Kidney (tissue), 14 donors: ENCODE data around the gene LRRC17. TPM values are rescaled to one million over a fixed set of nuclear protein-coding genes. Genes with fewer than 3 reads are reported as not detected.

Experiments used
- DNase-seq, 5 donors: peaks; one replicate each; pipeline ENCODE4 v3.0.0-alpha.2; 2013 to 2020
- FAIRE-seq: peaks from 2 replicates; lab custom pipeline; 2012; peaks lifted over from hg19 to GRCh38; lab: Jason Lieb, UNC
- H3K27ac ChIP-seq, 2 donors: one replicate each; pipeline ENCODE4 v1.7.0; 2013; ENCODE audit warnings: low read depth in 2 of 2, low read length in 2 of 2, inconsistent platforms in 1 of 2
- H3K27me3 ChIP-seq: one replicate; pipeline ENCODE4 v1.7.1; 2013; ENCODE audit warnings: low read length, inconsistent platforms; ENCODE audit not compliant: control insufficient read depth, insufficient read depth
- H3K36me3 ChIP-seq, 3 donors: one replicate each; pipeline versions ENCODE4 v1.7.0 to v1.7.1; 2013; ENCODE audit warnings: low read length in 3 of 3, control low read depth in 1 of 3, inconsistent platforms in 1 of 3; ENCODE audit not compliant: insufficient read depth in 3 of 3, control insufficient read depth in 2 of 3
- H3K4me1 ChIP-seq, 3 donors: one replicate each; pipeline versions ENCODE4 v1.7.0 to v1.7.1; 2013; ENCODE audit warnings: low read length in 3 of 3, inconsistent platforms in 1 of 3, low read depth in 1 of 3; ENCODE audit not compliant: control insufficient read depth in 2 of 3, insufficient read depth in 2 of 3
- H3K4me3 ChIP-seq, 3 donors: one replicate each; pipeline versions ENCODE4 v1.7.0 to v1.8.1; 2013; ENCODE audit warnings: low read length in 3 of 3, control low read depth in 1 of 3, inconsistent platforms in 1 of 3
- H3K9ac ChIP-seq, 3 donors: one replicate each; pipeline versions ENCODE4 v1.7.0 to v1.7.1; 2013; ENCODE audit warnings: low read length in 3 of 3, control low read depth in 1 of 3, inconsistent platforms in 1 of 3
- H3K9me3 ChIP-seq, 3 donors: one replicate each; pipeline versions ENCODE4 v1.7.0 to v1.7.1; 2013; ENCODE audit warnings: low read length in 3 of 3, control low read depth in 1 of 3, inconsistent platforms in 1 of 3; ENCODE audit not compliant: control insufficient read depth in 2 of 3, insufficient read depth in 1 of 3
- CTCF ChIP-seq: IDR thresholded peaks from 3 replicates; pipeline ENCODE4 v1.5.1; 2012; ENCODE audit warnings: mild to moderate bottlenecking, moderate library complexity, borderline replicate concordance; ENCODE audit not compliant: insufficient read depth; ENCODE audit errors: extremely low read depth
- intact Hi-C: fragments of 100-400 bp; cut with DNase I; formaldehyde crosslinking; loops from one replicate; pipeline ENCODE4 v1.11.1; 2022
- polyA plus RNA-seq: library from polyadenylated mRNA; stranded (reverse); fragments of 350-450 nt; fragmentation: Illumina TruSeq; extraction: RNeasy Lipid Tissue Mini Kit (QIAGEN cat#74804); gene quantifications from one replicate; pipeline ENCODE4 v1.2.3, GENCODE V29; 2014; ENCODE audit warnings: low read depth, low replicate concordance; ENCODE audit not compliant: insufficient read depth
- total RNA-seq: library from RNA; stranded (reverse); fragmentation: NEBNext Ultra II Directional; extraction: Animal tissue kit (Norgen Biotek cat#: 25700); gene quantifications from one replicate; pipeline ENCODE4 v1.2.1, GENCODE V29; 2021
- donor health status: control.
- donor health status: control.
- donor health status: control.
- donor health status: control.
- donor health status: control.
- donor health status: DM: yes; HTN: yes; CAD: no.
- donor health status: Normal renal cell carcinoma (clear cell type).

The LRRC17 gene
- total and polyA plus RNA-seq, 2 donors from 2014 or later = 2.1 to 4.0 TPM

GRCh38 chr7:102890292-102890970 is 22.4 kb upstream of the LRRC17 start:
- Histone ChIP-seq H3K9ac (no peak overlapping the region), H3K4me3 (no peak overlapping the region), H3K9me3 (no peaks in the 10 kb centered on the region), H3K27me3 (no peaks in the 10 kb centered on the region), H3K4me1 (peaks cover 0 to 3% (median 0%) of the 10 kb centered on the region in 3 donors), H3K36me3 (no peaks in the 10 kb centered on the region), H3K27ac (no peak overlapping the region)
- intact Hi-C loops = no loop called here
- DNase-seq (peak in 1 of 5 donors; percentile 66), FAIRE-seq (no peak)
- no peak for TF ChIP-seq CTCF

GRCh38 chr7:102890971-102891692 is 21.7 kb upstream of the LRRC17 start:
- Histone ChIP-seq H3K4me3 (no peak overlapping the region), H3K4me1 (peaks cover 0 to 3% (median 0%) of the 10 kb centered on the region in 3 donors), H3K9ac (no peak overlapping the region), H3K27ac (no peak overlapping the region), H3K27me3 (no peaks in the 10 kb centered on the region), H3K36me3 (no peaks in the 10 kb centered on the region), H3K9me3 (no peaks in the 10 kb centered on the region)
- intact Hi-C loops = no loop called here
- no peak for TF ChIP-seq CTCF
- no peak for DNase-seq
- FAIRE-seq = no peak

GRCh38 chr7:102891693-102892261 is 21.0 kb upstream of the LRRC17 start:
- no peaks in the 10 kb centered on the region for H3K36me3 ChIP-seq
- no peaks in the 10 kb centered on the region for H3K9me3 ChIP-seq
- FAIRE-seq = no peak
- TF ChIP-seq CTCF = no peak
- H3K4me3 ChIP-seq = no peak overlapping the region
- H3K4me1 ChIP-seq = peaks cover 0 to 3% (median 0%) of the 10 kb centered on the region in 3 donors
- H3K9ac ChIP-seq = no peak overlapping the region
- peak in 1 of 5 donors; percentile 44 for DNase-seq
- no peak overlapping the region for H3K27ac ChIP-seq
- H3K27me3 ChIP-seq = no peaks in the 10 kb centered on the region
- intact Hi-C loops = no loop called here
